PC-3 (cell line): ENCODE measurements around the gene CYP27C1. TPM values are rescaled to one million over a fixed set of nuclear protein-coding genes. Genes with fewer than 3 reads are reported as not detected.

Experiments
- ATAC-seq: fragments of 200-7000 bp; cut with Tn5 transposase; 2 replicates; pipeline ENCODE4 v1.9.1; 2020; ENCODE audit warnings: mild to moderate bottlenecking, moderate library complexity
- BruUV-seq: library from RNA; stranded (reverse); fragments of 400-500 nt; replicated peaks from 2 replicates; lab custom pipeline; 2021; lab: Mats Ljungman, UMichigan
- CTCF ChIA-PET: fragments of 300-600 bp; sonication (Branson Sonifier 250); formaldehyde crosslinking; loops from one replicate; lab custom pipeline; 2022; ENCODE audit warnings: antibody characterized with exemption; lab: Charles Lee
- POLR2A ChIA-PET: fragments of 300-600 bp; sonication (Branson Sonifier 250); formaldehyde crosslinking; loops from one replicate; lab custom pipeline; 2022; ENCODE audit warnings: antibody characterized with exemption; ENCODE audit not compliant: unreplicated experiment; lab: Charles Lee
- DNase-seq: peaks from one replicate; pipeline ENCODE4 v3.0.0-alpha.2; 2015
- H2AFZ ChIP-seq: fragments of 300-600 bp; sonication (generic); 2 replicates; pipeline ENCODE4 v1.6.0; 2016; ENCODE audit warnings: antibody characterized with exemption, low read length
- H3F3A ChIP-seq: fragments of 300-600 bp; sonication (generic); one replicate; pipeline ENCODE4 v1.6.0; 2017; ENCODE audit warnings: antibody characterized with exemption, low read length, control low read depth, mild to moderate bottlenecking; ENCODE audit not compliant: unreplicated experiment
- H3K27ac ChIP-seq: fragments of 300-600 bp; sonication (generic); 2 replicates; pipeline ENCODE4 v1.5.1; 2016; ENCODE audit warnings: mild to moderate bottlenecking, low read length
- H3K27me3 ChIP-seq: fragments of 300-600 bp; sonication (generic); 2 replicates; pipeline ENCODE4 v1.6.1; 2016; ENCODE audit warnings: low read length, mixed read lengths
- H3K36me3 ChIP-seq: fragments of 300-600 bp; sonication (generic); 2 replicates; pipeline ENCODE4 v1.6.1; 2016; ENCODE audit warnings: low read depth, mixed run types, low read length, mixed read lengths
- H3K4me1 ChIP-seq: fragments of 300-600 bp; sonication (generic); 2 replicates; pipeline ENCODE4 v1.5.1; 2016; ENCODE audit warnings: low read length; ENCODE audit not compliant: insufficient read depth
- H3K4me2 ChIP-seq: fragments of 300-600 bp; sonication (generic); 2 replicates; pipeline ENCODE4 v1.6.0; 2016; ENCODE audit warnings: low read length
- H3K4me3 ChIP-seq: fragments of 300-600 bp; sonication (generic); 2 replicates; pipeline ENCODE4 v1.5.1; 2016; ENCODE audit warnings: mild to moderate bottlenecking, low read length, mixed read lengths
- H3K79me2 ChIP-seq: fragments of 300-600 bp; sonication (generic); 2 replicates; pipeline ENCODE4 v1.6.1; 2017; ENCODE audit warnings: low read length, mixed read lengths
- H3K9ac ChIP-seq: fragments of 300-600 bp; sonication (generic); 2 replicates; pipeline ENCODE4 v1.6.0; 2016; ENCODE audit warnings: mild to moderate bottlenecking, low read length
- H3K9me2 ChIP-seq: fragments of 300-600 bp; sonication (generic); replicated peaks from 2 replicates; pipeline ENCODE4 v1.6.1; 2016; ENCODE audit warnings: mixed run types, low read length, mixed read lengths
- H3K9me3 ChIP-seq: fragments of 300-600 bp; sonication (generic); 2 replicates; pipeline ENCODE4 v1.6.1; 2016; ENCODE audit warnings: low read length, mixed read lengths
- H4K20me1 ChIP-seq: fragments of 300-600 bp; sonication (generic); 2 replicates; pipeline ENCODE4 v1.6.1; 2016; ENCODE audit warnings: low read length, mixed read lengths
- EZH2 ChIP-seq: fragments of 300-600 bp; sonication (generic); IDR thresholded peaks from one replicate; pipeline ENCODE4 v1.6.1; 2017; ENCODE audit warnings: antibody characterized with exemption, mild to moderate bottlenecking, low read length; ENCODE audit not compliant: unreplicated experiment
- EZH2phosphoT487 ChIP-seq: fragments of 300-600 bp; sonication (generic); IDR thresholded peaks from 2 replicates; pipeline ENCODE4 v1.6.1; 2018; ENCODE audit warnings: mild to moderate bottlenecking, antibody characterized with exemption, low read length, borderline replicate concordance
- intact Hi-C: fragments of 100-400 bp; cut with micrococcal nuclease; formaldehyde crosslinking; loops from 2 replicates; pipeline ENCODE4 v1.9.0; 2023
- total RNA-seq: library from RNA; depleted of rRNA; stranded (reverse); fragments of >200 nt; gene quantifications from 2 replicates; pipeline ENCODE4 v1.2.3, GENCODE V29; 2014
- TF ChIP-seq, protein P1 (sequence below): fragments of 300-600 bp; sonication (generic); conservative IDR thresholded peaks from 2 replicates; pipeline ENCODE4 v1.5.1; 2017; ENCODE audit warnings: antibody characterized with exemption, low read depth, mild to moderate bottlenecking, low read length

Gene CYP27C1
- total RNA-seq, 1 experiment from 2014 or later: 0.36 TPM

DNA sequence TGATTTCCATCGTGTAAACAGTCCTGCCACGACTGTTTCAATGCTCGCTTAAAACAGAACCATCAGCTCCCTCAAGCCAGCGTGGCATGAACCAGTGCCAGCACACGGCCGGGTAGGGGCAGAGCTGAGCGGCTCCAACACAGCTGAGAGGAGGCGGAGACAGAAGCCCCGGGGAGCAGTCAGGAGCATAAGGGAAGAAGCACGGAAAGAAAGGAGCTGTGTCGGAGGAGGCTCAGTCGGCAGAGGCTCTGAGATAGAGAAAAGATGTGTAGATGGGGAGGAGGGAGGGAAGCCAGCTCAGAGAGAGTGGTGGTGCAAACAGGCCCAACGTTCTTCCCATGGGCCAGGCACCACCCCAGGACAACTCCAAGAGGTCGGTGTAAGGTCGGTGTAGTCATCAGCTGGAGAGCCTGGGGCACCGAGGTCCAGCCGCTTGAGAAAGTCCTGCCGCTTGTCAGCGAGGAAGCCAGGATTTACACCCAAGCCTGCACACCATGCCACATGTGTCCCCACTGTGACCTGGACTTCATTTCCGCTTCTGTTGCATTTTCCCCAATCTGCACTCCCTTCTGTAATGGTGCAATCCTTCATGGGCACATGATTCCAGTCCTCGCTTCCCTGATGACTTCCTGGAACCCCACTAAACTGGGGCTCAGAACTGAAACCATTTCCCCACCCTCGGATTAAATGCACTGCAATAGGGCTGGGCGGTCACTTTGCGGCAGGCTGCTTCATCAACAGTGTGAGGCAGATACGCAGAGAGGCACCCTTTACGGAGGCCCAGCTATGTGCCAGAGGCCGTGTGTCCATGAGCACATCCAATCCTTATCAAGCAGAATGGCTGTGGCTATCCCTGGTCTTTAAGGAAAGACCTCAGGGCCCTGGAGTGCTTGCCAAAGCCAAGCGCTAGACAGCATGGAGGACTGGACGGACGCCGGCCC, 43.5 kb downstream of the CYP27C1 start:
- DNase-seq (no peak), ATAC-seq (no peak)
- Histone ChIP-seq H3K4me3 (no peak overlapping the region), H3F3A (no peaks in the 10 kb centered on the region), H3K4me2 (no peak overlapping the region), H2AFZ (no peak overlapping the region), H3K27ac (no peak overlapping the region), H3K9me3 (no peaks in the 10 kb centered on the region), H3K9ac (no peak overlapping the region), H4K20me1 (no peaks in the 10 kb centered on the region), H3K9me2 (no peaks in the 10 kb centered on the region), H3K36me3 (no peaks in the 10 kb centered on the region), H3K4me1 (peaks cover 7% of the 10 kb centered on the region), H3K27me3 (no peaks in the 10 kb centered on the region), H3K79me2 (no peaks in the 10 kb centered on the region)
- ChIA-PET CTCF (interaction anchor here (0.6 kb wide), 1 partner anchor 34 kb away, joined by 3 read pairs; no protein-coding TSS in a partner anchor), POLR2A (no interaction called here)
- TF ChIP-seq EZH2phosphoT487: no peak
- intact Hi-C loops: no loop called here
- BruUV-seq: no TSS peak

DNA sequence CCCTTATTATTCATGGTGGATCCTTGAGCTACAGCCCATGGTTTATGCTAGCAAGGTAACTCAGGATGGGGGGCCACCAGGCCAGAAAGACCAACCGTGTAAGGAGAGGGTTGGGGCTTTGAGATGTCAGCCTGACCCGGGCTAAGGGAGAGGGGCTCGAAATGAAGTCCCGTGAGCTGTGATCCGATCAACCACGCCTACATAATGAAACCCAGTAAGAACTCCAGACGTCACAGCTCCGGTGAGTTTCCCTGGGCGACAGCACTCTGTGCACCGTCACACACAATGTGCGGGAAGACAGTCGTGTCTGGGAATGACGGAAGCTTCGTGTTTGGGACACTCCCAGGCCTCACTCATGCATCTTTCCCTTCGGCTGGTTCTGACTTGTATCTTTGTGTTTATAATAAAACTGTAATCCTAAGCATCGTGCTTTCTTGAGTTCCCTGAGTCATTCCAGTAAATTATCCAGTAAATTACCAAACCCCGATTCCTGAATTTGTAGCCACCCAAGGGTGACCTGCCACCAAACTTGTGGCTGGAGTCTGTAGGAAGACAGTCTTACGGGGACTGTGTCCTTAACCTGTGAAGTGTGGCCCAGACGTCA, 44.2 kb downstream of the CYP27C1 start:
- H3K9me2 ChIP-seq: no peaks in the 10 kb centered on the region
- H3K27me3 ChIP-seq: no peaks in the 10 kb centered on the region
- CTCF ChIA-PET: interaction anchor here (0.6 kb wide), 1 partner anchor 111 kb away, joined by 3 read pairs; no protein-coding TSS in a partner anchor
- no peak overlapping the region for H3K9ac ChIP-seq
- ATAC-seq: no peak
- BruUV-seq: no TSS peak
- no peaks in the 10 kb centered on the region for H3F3A ChIP-seq
- H4K20me1 ChIP-seq: no peaks in the 10 kb centered on the region
- H3K4me1 ChIP-seq: peaks cover 7% of the 10 kb centered on the region
- TF ChIP-seq EZH2phosphoT487: no peak
- no peak for TF ChIP-seq EZH2
- TF ChIP-seq, protein P1, sequence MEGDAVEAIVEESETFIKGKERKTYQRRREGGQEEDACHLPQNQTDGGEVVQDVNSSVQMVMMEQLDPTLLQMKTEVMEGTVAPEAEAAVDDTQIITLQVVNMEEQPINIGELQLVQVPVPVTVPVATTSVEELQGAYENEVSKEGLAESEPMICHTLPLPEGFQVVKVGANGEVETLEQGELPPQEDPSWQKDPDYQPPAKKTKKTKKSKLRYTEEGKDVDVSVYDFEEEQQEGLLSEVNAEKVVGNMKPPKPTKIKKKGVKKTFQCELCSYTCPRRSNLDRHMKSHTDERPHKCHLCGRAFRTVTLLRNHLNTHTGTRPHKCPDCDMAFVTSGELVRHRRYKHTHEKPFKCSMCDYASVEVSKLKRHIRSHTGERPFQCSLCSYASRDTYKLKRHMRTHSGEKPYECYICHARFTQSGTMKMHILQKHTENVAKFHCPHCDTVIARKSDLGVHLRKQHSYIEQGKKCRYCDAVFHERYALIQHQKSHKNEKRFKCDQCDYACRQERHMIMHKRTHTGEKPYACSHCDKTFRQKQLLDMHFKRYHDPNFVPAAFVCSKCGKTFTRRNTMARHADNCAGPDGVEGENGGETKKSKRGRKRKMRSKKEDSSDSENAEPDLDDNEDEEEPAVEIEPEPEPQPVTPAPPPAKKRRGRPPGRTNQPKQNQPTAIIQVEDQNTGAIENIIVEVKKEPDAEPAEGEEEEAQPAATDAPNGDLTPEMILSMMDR: no peak
- no peaks in the 10 kb centered on the region for H3K9me3 ChIP-seq
- no peak overlapping the region for H3K4me3 ChIP-seq
- no peak for DNase-seq
- no peak overlapping the region for H3K27ac ChIP-seq
- H3K79me2 ChIP-seq: no peaks in the 10 kb centered on the region
- intact Hi-C loops: no loop called here
- H2AFZ ChIP-seq: no peak overlapping the region
- H3K4me2 ChIP-seq: no peak overlapping the region
- H3K36me3 ChIP-seq: no peaks in the 10 kb centered on the region
- POLR2A ChIA-PET: no interaction called here

DNA sequence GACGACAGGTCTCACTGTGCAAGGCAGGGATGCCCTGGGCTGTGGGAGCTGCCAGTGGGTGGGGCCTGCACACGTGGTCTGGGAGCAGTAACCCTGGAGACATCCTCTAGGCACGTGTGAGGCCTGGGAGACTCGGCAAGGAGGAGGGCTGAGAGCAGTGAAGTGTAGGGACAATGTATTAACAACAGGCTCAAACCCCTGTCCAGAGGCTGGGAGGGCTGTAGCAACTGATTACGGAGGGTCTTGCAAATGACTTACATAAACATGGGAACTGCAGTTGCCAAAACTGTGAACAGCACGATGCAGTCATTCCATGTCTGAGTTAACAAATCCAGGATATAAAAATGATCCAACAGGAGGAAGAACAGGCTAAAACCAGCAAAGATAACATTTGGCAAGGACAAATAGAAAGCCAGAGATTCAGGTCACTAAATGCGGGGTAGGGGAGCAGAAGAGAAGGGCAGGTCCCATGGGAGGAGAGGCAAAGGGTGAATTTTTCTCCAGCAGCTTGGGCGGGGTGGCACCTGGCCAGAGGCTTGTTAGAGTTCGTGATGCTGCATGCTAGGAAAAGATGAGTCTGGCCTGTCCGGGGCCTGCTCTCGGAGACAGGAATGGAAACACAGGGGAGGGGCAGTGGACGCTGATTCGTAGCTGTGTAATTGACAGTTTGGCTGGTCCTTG, 44.9 kb downstream of the CYP27C1 start:
- Histone ChIP-seq H3K36me3 (no peaks in the 10 kb centered on the region), H3K4me3 (no peak overlapping the region), H2AFZ (peak overlapping the region; percentile 5; the same call in 1 of the 2 replicates), H3K9me2 (no peaks in the 10 kb centered on the region), H3F3A (no peaks in the 10 kb centered on the region), H3K27ac (no peak overlapping the region), H3K27me3 (no peaks in the 10 kb centered on the region), H3K9me3 (no peaks in the 10 kb centered on the region), H3K4me2 (no peak overlapping the region), H3K4me1 (peaks cover 7% of the 10 kb centered on the region), H4K20me1 (no peaks in the 10 kb centered on the region), H3K79me2 (no peaks in the 10 kb centered on the region), H3K9ac (no peak overlapping the region)
- CTCF ChIA-PET: interaction anchor here (0.6 kb wide), 1 partner anchor 111 kb away, joined by 3 read pairs; no protein-coding TSS in a partner anchor
- intact Hi-C loops: no loop called here
- DNase-seq (peak; percentile 25), ATAC-seq (peak; percentile 26)
- no TSS peak for BruUV-seq
- POLR2A ChIA-PET: no interaction called here
- TF ChIP-seq, protein P1: no peak
- TF ChIP-seq EZH2phosphoT487 (no peak), EZH2 (no peak)
